B cell (primary cell): ENCODE results near the gene BLACAT1.

Source experiments
- CTCF ChIP-seq: fragments of 200-600 bp; IDR thresholded peaks from one replicate; pipeline ENCODE4 v1.8.0; 2022; ENCODE audit warnings: antibody characterized with exemption, mild to moderate bottlenecking
- EZH2 ChIP-seq: IDR thresholded peaks from 2 replicates; pipeline ENCODE4 v1.6.1; 2012; ENCODE audit warnings: borderline replicate concordance, low read depth, mild to moderate bottlenecking, moderate library complexity, low read length; ENCODE audit not compliant: insufficient read depth, poor library complexity, severe bottlenecking

GRCh38 chr1:205458777-205459566 is 3.1 kb upstream of the BLACAT1 start:
- TF ChIP-seq CTCF, result no peak
- no peak for TF ChIP-seq EZH2
